Measurements from ENCODE around the gene PCDHGC4.

Gene PCDHGC4

GRCh38 chr5:141493500-141494422 is 8.9 kb downstream of the PCDHGC4 start:
- no peak for DNase-seq (ENCODE audit: low read depth in 1 of 2, low spot score in 1 of 2)
- in situ Hi-C loops (cut with HindIII; ENCODE audit: low pct_unique_long_range_greater_than_20kb, low sequenced_read_pairs): no loop called here
- no peak for TF ChIP-seq JUND (IDR thresholded peaks at IDR 0.05; ENCODE audit: low read depth)

- in situ Hi-C loops (cut with HindIII; ENCODE audit: low pct_unique_long_range_greater_than_20kb, low sequenced_read_pairs): no loop called here
- TF ChIP-seq JUND (IDR thresholded peaks at IDR 0.05; ENCODE audit: low read depth): no peak
- DNase-seq (ENCODE audit: low read depth in 1 of 2, low spot score in 1 of 2): no peak
Observed at GRCh38 chr5:141494761-141495452, 10.1 kb downstream of the PCDHGC4 start.

- no peak for TF ChIP-seq JUND (IDR thresholded peaks at IDR 0.05; ENCODE audit: low read depth)
- DNase-seq (ENCODE audit: low read depth in 1 of 2, low spot score in 1 of 2): no peak
- in situ Hi-C loops (cut with HindIII; ENCODE audit: low pct_unique_long_range_greater_than_20kb, low sequenced_read_pairs): no loop called here
Observed at GRCh38 chr5:141495453-141495811, 10.6 kb downstream of the PCDHGC4 start.

GRCh38 chr5:141496038-141496437 is 11.2 kb downstream of the PCDHGC4 start:
- no peak for DNase-seq (ENCODE audit: low read depth in 1 of 2, low spot score in 1 of 2)
- in situ Hi-C loops (cut with HindIII; ENCODE audit: low pct_unique_long_range_greater_than_20kb, low sequenced_read_pairs): no loop called here
- TF ChIP-seq JUND (IDR thresholded peaks at IDR 0.05; ENCODE audit: low read depth): no peak

GRCh38 chr5:141501761-141502160 is 16.9 kb downstream of the PCDHGC4 start:
- in situ Hi-C loops (cut with HindIII; ENCODE audit: low pct_unique_long_range_greater_than_20kb, low sequenced_read_pairs): no loop called here
- no peak for TF ChIP-seq JUND (IDR thresholded peaks at IDR 0.05; ENCODE audit: low read depth)
- no peak for DNase-seq (ENCODE audit: low read depth in 1 of 2, low spot score in 1 of 2)

GRCh38 chr5:141503681-141504080 is 18.9 kb downstream of the PCDHGC4 start:
- TF ChIP-seq JUND (IDR thresholded peaks at IDR 0.05; ENCODE audit: low read depth): no peak
- no peak for DNase-seq (ENCODE audit: low read depth in 1 of 2, low spot score in 1 of 2)
- in situ Hi-C loops (cut with HindIII; ENCODE audit: low pct_unique_long_range_greater_than_20kb, low sequenced_read_pairs): no loop called here

- in situ Hi-C loops (cut with HindIII; ENCODE audit: low pct_unique_long_range_greater_than_20kb, low sequenced_read_pairs): no loop called here
- DNase-seq (ENCODE audit: low read depth in 1 of 2, low spot score in 1 of 2): no peak
- no peak for TF ChIP-seq JUND (IDR thresholded peaks at IDR 0.05; ENCODE audit: low read depth)
Observed at GRCh38 chr5:141504216-141504615, 19.4 kb downstream of the PCDHGC4 start.

GRCh38 chr5:141506381-141507155 is 21.7 kb downstream of the PCDHGC4 start:
- no peak for TF ChIP-seq JUND (IDR thresholded peaks at IDR 0.05; ENCODE audit: low read depth)
- DNase-seq (ENCODE audit: low read depth in 1 of 2, low spot score in 1 of 2): no peak
- in situ Hi-C loops (cut with HindIII; ENCODE audit: low pct_unique_long_range_greater_than_20kb, low sequenced_read_pairs): no loop called here

GRCh38 chr5:141507387-141508091 is 22.7 kb downstream of the PCDHGC4 start:
- no peak for DNase-seq (ENCODE audit: low read depth in 1 of 2, low spot score in 1 of 2)
- in situ Hi-C loops (cut with HindIII; ENCODE audit: low pct_unique_long_range_greater_than_20kb, low sequenced_read_pairs): no loop called here
- no peak for TF ChIP-seq JUND (IDR thresholded peaks at IDR 0.05; ENCODE audit: low read depth)

GRCh38 chr5:141508440-141508797 is 23.6 kb downstream of the PCDHGC4 start:
- in situ Hi-C loops (cut with HindIII; ENCODE audit: low pct_unique_long_range_greater_than_20kb, low sequenced_read_pairs): no loop called here
- DNase-seq (ENCODE audit: low read depth in 1 of 2, low spot score in 1 of 2): no peak
- no peak for TF ChIP-seq JUND (IDR thresholded peaks at IDR 0.05; ENCODE audit: low read depth)

GRCh38 chr5:141508798-141509611 is 24.2 kb downstream of the PCDHGC4 start:
- no peak for TF ChIP-seq JUND (IDR thresholded peaks at IDR 0.05; ENCODE audit: low read depth)
- in situ Hi-C loops (cut with HindIII; ENCODE audit: low pct_unique_long_range_greater_than_20kb, low sequenced_read_pairs): no loop called here
- DNase-seq (ENCODE audit: low read depth in 1 of 2, low spot score in 1 of 2): no peak

All from T47D (cell line).